Measurements from ENCODE around the gene RAD18. TPM values are rescaled to one million over a fixed set of nuclear protein-coding genes. Genes with fewer than 3 reads are reported as not detected.
A peak's percentile ranks its signal among the peaks of the same experiment; 100 is the strongest.

Gene RAD18
- total RNA-seq, 1 donor from 2014 or later = 15.7 TPM

- H3K4me3 ChIP-seq (ENCODE audit: low read length in 3 of 3) = no peak overlapping the region
- H3K27me3 ChIP-seq (ENCODE audit: control insufficient read depth in 3 of 3, insufficient read depth in 3 of 3, low read length in 3 of 3) = no peaks in the 10 kb centered on the region
- no peaks in the 10 kb centered on the region for H3K9me3 ChIP-seq (ENCODE audit: control insufficient read depth in 3 of 3, low read length in 3 of 3)
- H3K36me3 ChIP-seq (ENCODE audit: control insufficient read depth in 3 of 3, insufficient read depth in 3 of 3, low read length in 3 of 3) = peaks cover 0 to 4% (median 0%) of the 10 kb centered on the region in 3 donors
- H3K9ac ChIP-seq (ENCODE audit: low read depth in 1 of 3, low read length in 3 of 3) = no peak overlapping the region
- H3K27ac ChIP-seq (ENCODE audit: low read depth, low read length) = no peak overlapping the region
- H3K4me1 ChIP-seq (ENCODE audit: control insufficient read depth in 3 of 3, insufficient read depth in 3 of 3, low read length in 3 of 3) = no peaks in the 10 kb centered on the region
Observed at GRCh38 chr3:8875836-8876235, 87.4 kb downstream of the RAD18 start.

- H3K9me3 ChIP-seq (ENCODE audit: control insufficient read depth in 3 of 3, low read length in 3 of 3) = no peaks in the 10 kb centered on the region
- peaks cover 0 to 4% (median 0%) of the 10 kb centered on the region in 3 donors for H3K36me3 ChIP-seq (ENCODE audit: control insufficient read depth in 3 of 3, insufficient read depth in 3 of 3, low read length in 3 of 3)
- H3K4me3 ChIP-seq (ENCODE audit: low read length in 3 of 3) = no peak overlapping the region
- H3K27me3 ChIP-seq (ENCODE audit: control insufficient read depth in 3 of 3, insufficient read depth in 3 of 3, low read length in 3 of 3) = no peaks in the 10 kb centered on the region
- H3K27ac ChIP-seq (ENCODE audit: low read depth, low read length) = no peak overlapping the region
- H3K9ac ChIP-seq (ENCODE audit: low read depth in 1 of 3, low read length in 3 of 3) = no peak overlapping the region
- H3K4me1 ChIP-seq (ENCODE audit: control insufficient read depth in 3 of 3, insufficient read depth in 3 of 3, low read length in 3 of 3) = no peaks in the 10 kb centered on the region
Observed at GRCh38 chr3:8873740-8874139, 89.5 kb downstream of the RAD18 start.

DNA sequence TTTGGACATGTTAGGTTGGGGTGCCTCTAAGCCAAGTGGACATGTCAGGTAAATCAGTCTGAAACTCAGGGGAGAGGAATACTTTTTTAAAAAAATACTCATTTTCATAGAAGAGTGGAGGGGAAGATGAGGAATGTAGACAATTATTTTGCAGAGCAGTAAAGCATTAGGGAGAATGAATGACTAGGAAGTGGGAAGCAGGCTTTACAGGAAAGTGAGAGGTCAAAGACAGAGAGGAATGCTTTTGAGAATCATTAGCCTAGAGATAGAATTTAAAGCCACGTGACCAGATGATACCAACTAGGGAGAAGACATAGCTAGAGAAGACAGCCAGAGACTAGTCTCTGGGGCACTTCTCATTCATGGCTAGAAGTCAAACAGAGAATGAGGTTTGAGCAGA, 91.0 kb downstream of the RAD18 start:
- Histone ChIP-seq H3K27ac (ENCODE audit: low read depth, low read length) (no peak overlapping the region), H3K36me3 (ENCODE audit: control insufficient read depth in 3 of 3, insufficient read depth in 3 of 3, low read length in 3 of 3) (no peaks in the 10 kb centered on the region), H3K9me3 (ENCODE audit: control insufficient read depth in 3 of 3, low read length in 3 of 3) (no peaks in the 10 kb centered on the region), H3K27me3 (ENCODE audit: control insufficient read depth in 3 of 3, insufficient read depth in 3 of 3, low read length in 3 of 3) (no peaks in the 10 kb centered on the region), H3K4me1 (ENCODE audit: control insufficient read depth in 3 of 3, insufficient read depth in 3 of 3, low read length in 3 of 3) (no peaks in the 10 kb centered on the region), H3K9ac (ENCODE audit: low read depth in 1 of 3, low read length in 3 of 3) (no peak overlapping the region), H3K4me3 (ENCODE audit: low read length in 3 of 3) (no peak overlapping the region)

GRCh38 chr3:8871306-8871705, 92.0 kb downstream of the RAD18 start:
- H3K27me3 ChIP-seq (ENCODE audit: control insufficient read depth in 3 of 3, insufficient read depth in 3 of 3, low read length in 3 of 3) = no peaks in the 10 kb centered on the region
- H3K4me1 ChIP-seq (ENCODE audit: control insufficient read depth in 3 of 3, insufficient read depth in 3 of 3, low read length in 3 of 3) = no peaks in the 10 kb centered on the region
- H3K9ac ChIP-seq (ENCODE audit: low read depth in 1 of 3, low read length in 3 of 3) = no peak overlapping the region
- H3K9me3 ChIP-seq (ENCODE audit: control insufficient read depth in 3 of 3, low read length in 3 of 3) = no peaks in the 10 kb centered on the region
- H3K36me3 ChIP-seq (ENCODE audit: control insufficient read depth in 3 of 3, insufficient read depth in 3 of 3, low read length in 3 of 3) = no peaks in the 10 kb centered on the region
- H3K4me3 ChIP-seq (ENCODE audit: low read length in 3 of 3) = no peak overlapping the region
- no peak overlapping the region for H3K27ac ChIP-seq (ENCODE audit: low read depth, low read length)

DNA sequence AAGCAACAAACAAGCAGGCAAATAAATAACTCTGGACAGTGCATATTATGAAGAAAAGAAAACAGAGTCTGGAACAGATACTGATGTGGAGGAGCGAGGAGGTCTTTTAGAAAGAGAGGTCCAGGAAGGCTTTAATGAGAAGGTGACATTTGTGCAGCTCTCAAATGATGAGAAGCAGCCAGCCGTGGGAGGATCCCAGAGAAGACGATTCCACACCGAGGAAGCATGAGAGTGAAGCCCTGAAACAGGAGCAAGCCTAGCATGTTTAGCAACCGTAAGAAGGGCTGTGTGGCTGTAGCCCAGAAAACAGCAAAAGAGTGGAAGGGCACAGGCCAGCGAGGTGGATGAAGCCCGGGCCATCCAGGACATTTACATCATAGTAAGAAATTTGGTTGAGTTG, 93.1 kb downstream of the RAD18 start:
- Histone ChIP-seq H3K4me1 (ENCODE audit: control insufficient read depth in 3 of 3, insufficient read depth in 3 of 3, low read length in 3 of 3) (no peaks in the 10 kb centered on the region), H3K27me3 (ENCODE audit: control insufficient read depth in 3 of 3, insufficient read depth in 3 of 3, low read length in 3 of 3) (no peaks in the 10 kb centered on the region), H3K36me3 (ENCODE audit: control insufficient read depth in 3 of 3, insufficient read depth in 3 of 3, low read length in 3 of 3) (no peaks in the 10 kb centered on the region), H3K9ac (ENCODE audit: low read depth in 1 of 3, low read length in 3 of 3) (no peak overlapping the region), H3K9me3 (ENCODE audit: control insufficient read depth in 3 of 3, low read length in 3 of 3) (no peaks in the 10 kb centered on the region), H3K4me3 (ENCODE audit: low read length in 3 of 3) (no peak overlapping the region), H3K27ac (ENCODE audit: low read depth, low read length) (no peak overlapping the region)

- Histone ChIP-seq H3K4me3 (ENCODE audit: low read length in 3 of 3) (no peak overlapping the region), H3K27me3 (ENCODE audit: control insufficient read depth in 3 of 3, insufficient read depth in 3 of 3, low read length in 3 of 3) (no peaks in the 10 kb centered on the region), H3K36me3 (ENCODE audit: control insufficient read depth in 3 of 3, insufficient read depth in 3 of 3, low read length in 3 of 3) (no peaks in the 10 kb centered on the region), H3K9ac (ENCODE audit: low read depth in 1 of 3, low read length in 3 of 3) (no peak overlapping the region), H3K9me3 (ENCODE audit: control insufficient read depth in 3 of 3, low read length in 3 of 3) (no peaks in the 10 kb centered on the region), H3K27ac (ENCODE audit: low read depth, low read length) (no peak overlapping the region), H3K4me1 (ENCODE audit: control insufficient read depth in 3 of 3, insufficient read depth in 3 of 3, low read length in 3 of 3) (no peaks in the 10 kb centered on the region)
Observed at GRCh38 chr3:8869613-8870012, 93.7 kb downstream of the RAD18 start.

DNA sequence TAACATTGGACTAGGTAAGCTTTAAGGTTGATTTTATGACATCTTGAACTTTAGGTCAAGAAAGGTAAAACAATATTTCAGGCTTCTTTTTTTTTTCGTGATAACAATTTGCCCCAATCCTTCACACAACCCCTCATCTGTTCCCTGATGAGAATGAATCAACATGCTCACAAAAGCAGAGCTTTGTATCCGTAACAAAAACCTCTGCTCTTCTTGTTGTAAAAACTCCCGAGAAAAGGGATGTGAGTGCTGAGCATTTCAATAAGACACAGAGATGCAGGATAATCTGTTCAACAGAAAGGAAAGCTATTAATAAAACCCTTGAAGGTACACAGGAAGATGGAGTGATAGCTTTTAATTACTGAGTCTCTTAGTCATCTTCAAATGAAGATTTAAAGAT, 94.3 kb downstream of the RAD18 start:
- Histone ChIP-seq H3K36me3 (ENCODE audit: control insufficient read depth in 3 of 3, insufficient read depth in 3 of 3, low read length in 3 of 3) (no peaks in the 10 kb centered on the region), H3K4me3 (ENCODE audit: low read length in 3 of 3) (no peak overlapping the region), H3K4me1 (ENCODE audit: control insufficient read depth in 3 of 3, insufficient read depth in 3 of 3, low read length in 3 of 3) (no peaks in the 10 kb centered on the region), H3K9ac (ENCODE audit: low read depth in 1 of 3, low read length in 3 of 3) (no peak overlapping the region), H3K27me3 (ENCODE audit: control insufficient read depth in 3 of 3, insufficient read depth in 3 of 3, low read length in 3 of 3) (no peaks in the 10 kb centered on the region), H3K9me3 (ENCODE audit: control insufficient read depth in 3 of 3, low read length in 3 of 3) (no peaks in the 10 kb centered on the region), H3K27ac (ENCODE audit: low read depth, low read length) (no peak overlapping the region)

GRCh38 chr3:8867646-8868045, 95.6 kb downstream of the RAD18 start:
- Histone ChIP-seq H3K4me1 (ENCODE audit: control insufficient read depth in 3 of 3, insufficient read depth in 3 of 3, low read length in 3 of 3) (no peaks in the 10 kb centered on the region), H3K27ac (ENCODE audit: low read depth, low read length) (no peak overlapping the region), H3K4me3 (ENCODE audit: low read length in 3 of 3) (no peak overlapping the region), H3K27me3 (ENCODE audit: control insufficient read depth in 3 of 3, insufficient read depth in 3 of 3, low read length in 3 of 3) (no peaks in the 10 kb centered on the region), H3K36me3 (ENCODE audit: control insufficient read depth in 3 of 3, insufficient read depth in 3 of 3, low read length in 3 of 3) (no peaks in the 10 kb centered on the region), H3K9me3 (ENCODE audit: control insufficient read depth in 3 of 3, low read length in 3 of 3) (no peaks in the 10 kb centered on the region), H3K9ac (ENCODE audit: low read depth in 1 of 3, low read length in 3 of 3) (no peak overlapping the region)

- no peak overlapping the region for H3K27ac ChIP-seq (ENCODE audit: low read depth, low read length)
- no peaks in the 10 kb centered on the region for H3K4me1 ChIP-seq (ENCODE audit: control insufficient read depth in 3 of 3, insufficient read depth in 3 of 3, low read length in 3 of 3)
- no peaks in the 10 kb centered on the region for H3K9me3 ChIP-seq (ENCODE audit: control insufficient read depth in 3 of 3, low read length in 3 of 3)
- H3K36me3 ChIP-seq (ENCODE audit: control insufficient read depth in 3 of 3, insufficient read depth in 3 of 3, low read length in 3 of 3) = no peaks in the 10 kb centered on the region
- H3K27me3 ChIP-seq (ENCODE audit: control insufficient read depth in 3 of 3, insufficient read depth in 3 of 3, low read length in 3 of 3) = no peaks in the 10 kb centered on the region
- no peak overlapping the region for H3K4me3 ChIP-seq (ENCODE audit: low read length in 3 of 3)
- H3K9ac ChIP-seq (ENCODE audit: low read depth in 1 of 3, low read length in 3 of 3) = no peak overlapping the region
Observed at GRCh38 chr3:8865697-8866096, 97.6 kb downstream of the RAD18 start.

DNA sequence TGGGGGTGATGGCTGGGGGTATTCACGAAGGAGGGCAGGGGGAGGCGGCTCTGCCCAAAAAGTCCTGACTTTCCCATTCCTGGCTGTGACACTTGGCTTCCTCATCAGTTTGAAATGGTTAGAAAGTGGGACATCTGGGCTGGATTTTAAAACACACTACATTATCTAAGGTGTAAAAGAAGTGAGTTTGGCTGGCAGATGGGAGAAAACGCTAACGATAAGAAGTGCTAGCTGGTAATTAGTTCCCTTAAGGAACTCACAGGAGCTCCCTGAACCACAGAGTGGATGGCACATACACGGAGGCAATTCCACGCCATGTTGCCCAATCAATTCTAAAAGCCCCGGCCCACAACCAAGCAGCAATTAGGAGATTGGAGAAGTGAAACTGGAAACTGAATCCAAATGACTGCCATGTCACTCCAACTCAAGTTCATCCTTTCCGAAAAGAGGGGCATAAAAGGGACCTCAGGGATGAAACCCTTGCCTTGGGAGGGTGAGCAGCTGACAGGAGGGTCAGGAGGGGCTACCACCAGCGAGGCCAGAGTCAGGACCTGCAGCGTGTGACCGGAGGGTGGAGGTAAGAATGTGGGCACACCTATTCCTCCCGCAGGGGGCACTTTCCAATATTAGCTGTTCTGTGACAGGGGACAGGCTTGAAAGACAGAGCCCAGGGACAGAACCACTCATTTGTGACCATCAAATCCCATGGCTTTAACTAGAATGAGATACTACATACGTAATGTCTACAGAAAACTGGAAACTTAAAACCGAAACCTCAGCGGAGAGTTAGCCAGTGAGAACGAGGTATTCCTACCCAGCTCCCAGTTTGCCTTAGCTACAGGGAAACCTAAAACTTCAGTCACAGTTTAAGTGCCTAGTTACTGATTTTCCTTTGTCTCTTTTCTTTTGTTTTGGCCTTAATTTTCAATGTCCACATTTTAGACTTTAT, 98.6 kb downstream of the RAD18 start:
- Histone ChIP-seq H3K4me3 (ENCODE audit: low read length in 3 of 3) (peak overlapping the region; percentile 57 to 78 (median 59)), H3K27me3 (ENCODE audit: control insufficient read depth in 3 of 3, insufficient read depth in 3 of 3, low read length in 3 of 3) (no peaks in the 10 kb centered on the region)

More for the DNA sequence above, 98.6 kb downstream of the RAD18 start:
- no peaks in the 10 kb centered on the region for H3K4me1 ChIP-seq (ENCODE audit: control insufficient read depth in 3 of 3, insufficient read depth in 3 of 3, low read length in 3 of 3)
- H3K27ac ChIP-seq (ENCODE audit: low read depth, low read length) = no peak overlapping the region
- no peaks in the 10 kb centered on the region for H3K9me3 ChIP-seq (ENCODE audit: control insufficient read depth in 3 of 3, low read length in 3 of 3)
- peak overlapping the region; percentile 40 to 63 (median 59) for H3K9ac ChIP-seq (ENCODE audit: low read depth in 1 of 3, low read length in 3 of 3)
- no peaks in the 10 kb centered on the region for H3K36me3 ChIP-seq (ENCODE audit: control insufficient read depth in 3 of 3, insufficient read depth in 3 of 3, low read length in 3 of 3)
